WTC11 (cell line): ENCODE measurements around the gene KRT82. TPM values are rescaled to one million over a fixed set of nuclear protein-coding genes. Genes with fewer than 3 reads are reported as not detected.

Experiments
- ATAC-seq: fragments of 200-7000 bp; cut with Tn5 transposase; 2 replicates; pipeline ENCODE4 v1.10.0; 2021; ENCODE audit warnings: mild to moderate bottlenecking, moderate library complexity
- CTCF ChIA-PET: fragments of 300-600 bp; sonication (Branson Sonifier 250); formaldehyde crosslinking; loops from one replicate; lab custom pipeline; 2021; ENCODE audit warnings: antibody characterized with exemption; lab: Charles Lee
- POLR2A ChIA-PET: fragments of 350-600 bp; sonication (Branson Sonifier 250); formaldehyde crosslinking; loops from one replicate; lab custom pipeline; 2021; ENCODE audit warnings: antibody characterized with exemption; lab: Charles Lee
- DNase-seq: peaks from one replicate; pipeline ENCODE4 v3.0.0; 2021; ENCODE audit warnings: low spot score
- H3K27ac Mint-ChIP-seq: 2 replicates; pipeline ENCODE4 v1.8.0; 2021; ENCODE audit warnings: mixed read lengths
- H3K27me3 Mint-ChIP-seq: 2 replicates; pipeline ENCODE4 v1.8.0; 2021; ENCODE audit warnings: low read depth, mild to moderate bottlenecking, moderate library complexity, mixed read lengths
- H3K36me3 Mint-ChIP-seq: 2 replicates; pipeline ENCODE4 v1.8.0; 2021; ENCODE audit warnings: mixed read lengths
- H3K4me1 Mint-ChIP-seq: 2 replicates; pipeline ENCODE4 v1.8.0; 2022; ENCODE audit warnings: mixed read lengths
- H3K4me3 Mint-ChIP-seq: 2 replicates; pipeline ENCODE4 v1.8.0; 2021; ENCODE audit warnings: mild to moderate bottlenecking, moderate library complexity, mixed read lengths
- H3K9me3 Mint-ChIP-seq: 2 replicates; pipeline ENCODE4 v1.8.0; 2021; ENCODE audit warnings: mixed read lengths
- ATF1 ChIP-seq: sonication (generic); formaldehyde crosslinking; IDR thresholded peaks from 2 replicates; pipeline ENCODE4 v1.8.1; 2023; ENCODE audit warnings: mild to moderate bottlenecking, moderate library complexity, missing genetic modification reagents
- ATF2 ChIP-seq: sonication (generic); formaldehyde crosslinking; IDR thresholded peaks from 2 replicates; pipeline ENCODE4 v1.8.1; 2022; ENCODE audit warnings: low read depth, missing genetic modification reagents, borderline replicate concordance
- CBFB ChIP-seq: sonication (generic); formaldehyde crosslinking; IDR thresholded peaks from 2 replicates; pipeline ENCODE4 v1.8.1; 2022; ENCODE audit warnings: mild to moderate bottlenecking, low read depth, missing genetic modification reagents
- CREM ChIP-seq: sonication (generic); formaldehyde crosslinking; IDR thresholded peaks from 2 replicates; pipeline ENCODE4 v1.8.1; 2022; ENCODE audit warnings: mild to moderate bottlenecking, missing genetic modification reagents, moderate library complexity
- ELF4 ChIP-seq: sonication (generic); formaldehyde crosslinking; IDR thresholded peaks from 2 replicates; pipeline ENCODE4 v1.8.1; 2022; ENCODE audit warnings: low read depth, mild to moderate bottlenecking, moderate library complexity, missing genetic modification reagents
- ETV6 ChIP-seq: sonication (generic); formaldehyde crosslinking; IDR thresholded peaks from 2 replicates; pipeline ENCODE4 v1.8.1; 2022; ENCODE audit warnings: mild to moderate bottlenecking, missing genetic modification reagents
- FOXP1 ChIP-seq: sonication (generic); formaldehyde crosslinking; IDR thresholded peaks from 2 replicates; pipeline ENCODE4 v1.8.0; 2022; ENCODE audit warnings: missing genetic modification reagents, mild to moderate bottlenecking, moderate library complexity, borderline replicate concordance
- GABPB1 ChIP-seq: sonication (generic); formaldehyde crosslinking; IDR thresholded peaks from 2 replicates; pipeline ENCODE4 v1.8.1; 2023; ENCODE audit warnings: mild to moderate bottlenecking, missing genetic modification reagents
- JUN ChIP-seq: sonication (generic); formaldehyde crosslinking; IDR thresholded peaks from 2 replicates; pipeline ENCODE4 v1.8.0; 2023; ENCODE audit warnings: mild to moderate bottlenecking, missing genetic modification reagents
- NFATC4 ChIP-seq: fragments of 250-450 bp; sonication (Bioruptor Pico); IDR thresholded peaks from 2 replicates; pipeline ENCODE4 v1.9.0; 2021; ENCODE audit warnings: mild to moderate bottlenecking
- OVOL2 ChIP-seq: fragments of 250-450 bp; sonication (Bioruptor Pico); IDR thresholded peaks from 2 replicates; pipeline ENCODE4 v1.9.0; 2021; ENCODE audit warnings: mild to moderate bottlenecking, borderline replicate concordance
- PREB ChIP-seq: sonication (generic); formaldehyde crosslinking; IDR thresholded peaks from 2 replicates; pipeline ENCODE4 v1.8.1; 2022; ENCODE audit warnings: mild to moderate bottlenecking, missing genetic modification reagents, moderate library complexity, borderline replicate concordance
- ZNF138 ChIP-seq: sonication (generic); formaldehyde crosslinking; conservative IDR thresholded peaks from 2 replicates; pipeline ENCODE4 v1.8.1; 2022; ENCODE audit warnings: mild to moderate bottlenecking, moderate library complexity, missing genetic modification reagents
- ZNF317 ChIP-seq: sonication (generic); formaldehyde crosslinking; IDR thresholded peaks from 2 replicates; pipeline ENCODE4 v1.8.1; 2023; ENCODE audit warnings: low read depth, mild to moderate bottlenecking, moderate library complexity, missing genetic modification reagents, borderline replicate concordance
- ZNF423 ChIP-seq: fragments of 250-450 bp; sonication (Bioruptor Pico); IDR thresholded peaks from 2 replicates; pipeline ENCODE4 v2.1.2; 2022; ENCODE audit warnings: mild to moderate bottlenecking, moderate library complexity
- total RNA-seq: library from RNA; stranded (reverse); gene quantifications from 3 replicates; pipeline ENCODE4 v1.2.3, GENCODE V29; 2021
- TF ChIP-seq, protein P1 (sequence below): sonication (generic); formaldehyde crosslinking; IDR thresholded peaks from 2 replicates; pipeline ENCODE4 v1.8.0; 2023; ENCODE audit warnings: missing genetic modification reagents, mild to moderate bottlenecking, borderline replicate concordance
- TF ChIP-seq, protein P2 (sequence below): fragments of 250-450 bp; sonication (Bioruptor Pico); IDR thresholded peaks from 2 replicates; pipeline ENCODE4 v2.1.2; 2022; ENCODE audit warnings: mild to moderate bottlenecking, moderate library complexity
- TF ChIP-seq, protein P3 (sequence below): sonication (generic); formaldehyde crosslinking; conservative IDR thresholded peaks from 2 replicates; pipeline ENCODE4 v1.8.1; 2022; ENCODE audit warnings: mild to moderate bottlenecking, missing genetic modification reagents
- TF ChIP-seq, protein P4 (sequence below): sonication (generic); formaldehyde crosslinking; IDR thresholded peaks from 2 replicates; pipeline ENCODE4 v1.8.1; 2023; ENCODE audit warnings: mild to moderate bottlenecking, missing genetic modification reagents, moderate library complexity

Gene KRT82
- total RNA-seq, 1 experiment from 2014 or later, result not detected

DNA sequence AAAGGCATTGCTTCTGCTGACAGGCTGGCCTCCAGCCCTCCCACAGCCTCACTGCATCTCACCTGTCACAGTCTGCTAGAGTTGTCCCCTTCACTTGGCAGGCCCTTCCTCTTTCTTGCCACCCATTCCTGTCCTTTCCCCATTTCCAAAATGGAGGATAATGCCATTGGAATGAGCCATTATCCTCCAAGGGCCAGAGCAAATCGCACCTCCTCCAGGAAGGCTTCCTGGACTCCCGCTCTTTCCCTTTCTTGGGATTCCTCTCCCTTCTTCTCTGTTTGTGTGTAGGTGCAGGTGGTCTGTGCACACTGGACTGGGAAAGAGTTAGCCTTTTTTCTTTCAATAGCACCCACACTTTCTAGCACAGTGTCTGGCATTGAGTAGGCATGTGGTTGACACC lies 3.8 kb downstream of the KRT82 start:
- Mint-ChIP-seq H3K27ac (no peak overlapping the region), H3K4me1 (peaks cover 9% of the 10 kb centered on the region), H3K4me3 (no peak overlapping the region), H3K27me3 (no peaks in the 10 kb centered on the region; the same call in 1 of the 2 replicates)
- ATAC-seq, result no peak
- CTCF ChIA-PET, result interaction anchor here (0.8 to 2.2 kb wide), 13 partner anchors 11 to 477 kb away, joined by 3 to 10 read pairs (median 4); no protein-coding TSS in a partner anchor
- no peak for DNase-seq
- TF ChIP-seq, protein P1, sequence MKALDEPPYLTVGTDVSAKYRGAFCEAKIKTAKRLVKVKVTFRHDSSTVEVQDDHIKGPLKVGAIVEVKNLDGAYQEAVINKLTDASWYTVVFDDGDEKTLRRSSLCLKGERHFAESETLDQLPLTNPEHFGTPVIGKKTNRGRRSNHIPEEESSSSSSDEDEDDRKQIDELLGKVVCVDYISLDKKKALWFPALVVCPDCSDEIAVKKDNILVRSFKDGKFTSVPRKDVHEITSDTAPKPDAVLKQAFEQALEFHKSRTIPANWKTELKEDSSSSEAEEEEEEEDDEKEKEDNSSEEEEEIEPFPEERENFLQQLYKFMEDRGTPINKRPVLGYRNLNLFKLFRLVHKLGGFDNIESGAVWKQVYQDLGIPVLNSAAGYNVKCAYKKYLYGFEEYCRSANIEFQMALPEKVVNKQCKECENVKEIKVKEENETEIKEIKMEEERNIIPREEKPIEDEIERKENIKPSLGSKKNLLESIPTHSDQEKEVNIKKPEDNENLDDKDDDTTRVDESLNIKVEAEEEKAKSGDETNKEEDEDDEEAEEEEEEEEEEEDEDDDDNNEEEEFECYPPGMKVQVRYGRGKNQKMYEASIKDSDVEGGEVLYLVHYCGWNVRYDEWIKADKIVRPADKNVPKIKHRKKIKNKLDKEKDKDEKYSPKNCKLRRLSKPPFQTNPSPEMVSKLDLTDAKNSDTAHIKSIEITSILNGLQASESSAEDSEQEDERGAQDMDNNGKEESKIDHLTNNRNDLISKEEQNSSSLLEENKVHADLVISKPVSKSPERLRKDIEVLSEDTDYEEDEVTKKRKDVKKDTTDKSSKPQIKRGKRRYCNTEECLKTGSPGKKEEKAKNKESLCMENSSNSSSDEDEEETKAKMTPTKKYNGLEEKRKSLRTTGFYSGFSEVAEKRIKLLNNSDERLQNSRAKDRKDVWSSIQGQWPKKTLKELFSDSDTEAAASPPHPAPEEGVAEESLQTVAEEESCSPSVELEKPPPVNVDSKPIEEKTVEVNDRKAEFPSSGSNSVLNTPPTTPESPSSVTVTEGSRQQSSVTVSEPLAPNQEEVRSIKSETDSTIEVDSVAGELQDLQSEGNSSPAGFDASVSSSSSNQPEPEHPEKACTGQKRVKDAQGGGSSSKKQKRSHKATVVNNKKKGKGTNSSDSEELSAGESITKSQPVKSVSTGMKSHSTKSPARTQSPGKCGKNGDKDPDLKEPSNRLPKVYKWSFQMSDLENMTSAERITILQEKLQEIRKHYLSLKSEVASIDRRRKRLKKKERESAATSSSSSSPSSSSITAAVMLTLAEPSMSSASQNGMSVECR (CRISPR knock-in tag), result no peak
- TF ChIP-seq, protein P2, sequence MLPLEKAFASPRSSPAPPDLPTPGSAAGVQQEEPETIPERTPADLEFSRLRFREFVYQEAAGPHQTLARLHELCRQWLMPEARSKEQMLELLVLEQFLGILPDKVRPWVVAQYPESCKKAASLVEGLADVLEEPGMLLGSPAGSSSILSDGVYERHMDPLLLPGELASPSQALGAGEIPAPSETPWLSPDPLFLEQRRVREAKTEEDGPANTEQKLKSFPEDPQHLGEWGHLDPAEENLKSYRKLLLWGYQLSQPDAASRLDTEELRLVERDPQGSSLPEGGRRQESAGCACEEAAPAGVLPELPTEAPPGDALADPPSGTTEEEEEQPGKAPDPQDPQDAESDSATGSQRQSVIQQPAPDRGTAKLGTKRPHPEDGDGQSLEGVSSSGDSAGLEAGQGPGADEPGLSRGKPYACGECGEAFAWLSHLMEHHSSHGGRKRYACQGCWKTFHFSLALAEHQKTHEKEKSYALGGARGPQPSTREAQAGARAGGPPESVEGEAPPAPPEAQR (CRISPR knock-in tag), result no peak
- TF ChIP-seq CREM (CRISPR knock-in tag) (no peak), ETV6 (CRISPR knock-in tag) (no peak), JUN (CRISPR knock-in tag) (no peak), ZNF317 (CRISPR knock-in tag) (no peak), ATF2 (no peak), CBFB (CRISPR knock-in tag) (no peak)
- TF ChIP-seq, protein P3, sequence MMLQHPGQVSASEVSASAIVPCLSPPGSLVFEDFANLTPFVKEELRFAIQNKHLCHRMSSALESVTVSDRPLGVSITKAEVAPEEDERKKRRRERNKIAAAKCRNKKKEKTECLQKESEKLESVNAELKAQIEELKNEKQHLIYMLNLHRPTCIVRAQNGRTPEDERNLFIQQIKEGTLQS, result no peak
- TF ChIP-seq, protein P4, sequence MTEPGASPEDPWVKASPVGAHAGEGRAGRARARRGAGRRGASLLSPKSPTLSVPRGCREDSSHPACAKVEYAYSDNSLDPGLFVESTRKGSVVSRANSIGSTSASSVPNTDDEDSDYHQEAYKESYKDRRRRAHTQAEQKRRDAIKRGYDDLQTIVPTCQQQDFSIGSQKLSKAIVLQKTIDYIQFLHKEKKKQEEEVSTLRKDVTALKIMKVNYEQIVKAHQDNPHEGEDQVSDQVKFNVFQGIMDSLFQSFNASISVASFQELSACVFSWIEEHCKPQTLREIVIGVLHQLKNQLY (CRISPR knock-in tag), result no peak
- TF ChIP-seq, all 79 proteins: peak for 0
- H3K9me3 Mint-ChIP-seq, result no peaks in the 10 kb centered on the region
- POLR2A ChIA-PET, result interaction anchor here (0.5 kb wide), 1 partner anchor 599 kb away, joined by 4 read pairs; no protein-coding TSS in a partner anchor
- H3K36me3 Mint-ChIP-seq, result no peaks in the 10 kb centered on the region

GRCh38 chr12:52401926-52402325 lies 4.2 kb downstream of the KRT82 start:
- no peak for DNase-seq
- H3K27me3 Mint-ChIP-seq, result no peaks in the 10 kb centered on the region; the same call in 1 of the 2 replicates
- ChIA-PET POLR2A (interaction anchor here (0.5 kb wide), 1 partner anchor 599 kb away, joined by 4 read pairs; no protein-coding TSS in a partner anchor), CTCF (interaction anchor here (1.0 to 2.2 kb wide), 6 partner anchors 10 to 469 kb away, joined by 3 to 9 read pairs (median 5); no protein-coding TSS in a partner anchor)
- no peak overlapping the region for H3K4me3 Mint-ChIP-seq
- H3K9me3 Mint-ChIP-seq, result no peaks in the 10 kb centered on the region
- H3K4me1 Mint-ChIP-seq, result peaks cover 9% of the 10 kb centered on the region
- H3K36me3 Mint-ChIP-seq, result no peaks in the 10 kb centered on the region
- ATAC-seq, result no peak
- no peak overlapping the region for H3K27ac Mint-ChIP-seq
- TF ChIP-seq ELF4 (CRISPR knock-in tag) (no peak), ZNF423 (CRISPR knock-in tag) (no peak), NFATC4 (CRISPR knock-in tag) (no peak), GABPB1 (CRISPR knock-in tag) (no peak), OVOL2 (CRISPR knock-in tag) (no peak), FOXP1 (CRISPR knock-in tag) (no peak), ZNF138 (no peak), ATF1 (no peak), PREB (CRISPR knock-in tag) (no peak)
- TF ChIP-seq, protein P3, result no peak
- TF ChIP-seq, protein P1 (CRISPR knock-in tag), result no peak
